ENCODE results near the gene CARD11.

- TF ChIP-seq CTCF (IDR thresholded peaks at IDR 0.05; ENCODE audit: insufficient read depth, low read length) = no peak
- TF ChIP-seq GABPA (IDR thresholded peaks at IDR 0.05; ENCODE audit: low read depth) = no peak
- TF ChIP-seq, protein P1, sequence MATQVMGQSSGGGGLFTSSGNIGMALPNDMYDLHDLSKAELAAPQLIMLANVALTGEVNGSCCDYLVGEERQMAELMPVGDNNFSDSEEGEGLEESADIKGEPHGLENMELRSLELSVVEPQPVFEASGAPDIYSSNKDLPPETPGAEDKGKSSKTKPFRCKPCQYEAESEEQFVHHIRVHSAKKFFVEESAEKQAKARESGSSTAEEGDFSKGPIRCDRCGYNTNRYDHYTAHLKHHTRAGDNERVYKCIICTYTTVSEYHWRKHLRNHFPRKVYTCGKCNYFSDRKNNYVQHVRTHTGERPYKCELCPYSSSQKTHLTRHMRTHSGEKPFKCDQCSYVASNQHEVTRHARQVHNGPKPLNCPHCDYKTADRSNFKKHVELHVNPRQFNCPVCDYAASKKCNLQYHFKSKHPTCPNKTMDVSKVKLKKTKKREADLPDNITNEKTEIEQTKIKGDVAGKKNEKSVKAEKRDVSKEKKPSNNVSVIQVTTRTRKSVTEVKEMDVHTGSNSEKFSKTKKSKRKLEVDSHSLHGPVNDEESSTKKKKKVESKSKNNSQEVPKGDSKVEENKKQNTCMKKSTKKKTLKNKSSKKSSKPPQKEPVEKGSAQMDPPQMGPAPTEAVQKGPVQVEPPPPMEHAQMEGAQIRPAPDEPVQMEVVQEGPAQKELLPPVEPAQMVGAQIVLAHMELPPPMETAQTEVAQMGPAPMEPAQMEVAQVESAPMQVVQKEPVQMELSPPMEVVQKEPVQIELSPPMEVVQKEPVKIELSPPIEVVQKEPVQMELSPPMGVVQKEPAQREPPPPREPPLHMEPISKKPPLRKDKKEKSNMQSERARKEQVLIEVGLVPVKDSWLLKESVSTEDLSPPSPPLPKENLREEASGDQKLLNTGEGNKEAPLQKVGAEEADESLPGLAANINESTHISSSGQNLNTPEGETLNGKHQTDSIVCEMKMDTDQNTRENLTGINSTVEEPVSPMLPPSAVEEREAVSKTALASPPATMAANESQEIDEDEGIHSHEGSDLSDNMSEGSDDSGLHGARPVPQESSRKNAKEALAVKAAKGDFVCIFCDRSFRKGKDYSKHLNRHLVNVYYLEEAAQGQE (IDR thresholded peaks at IDR 0.05; ENCODE audit: insufficient replicate concordance, low read depth) = no peak
These were observed 162.7 kb downstream of the CARD11 start for GRCh38 chr7:2880874-2881533.

Measured in HL-60 (cell line).